ENCODE results near the gene COBL. TPM values are rescaled to one million over a fixed set of nuclear protein-coding genes. Genes with fewer than 3 reads are reported as not detected.

The COBL gene
- total and polyA plus RNA-seq, 9 of the 15 experiments (the other 6 are each of a cell fraction or from before 2014, with no cell fraction given): 0.01 to 2.4 (median 0.09) TPM; not detected in 3

DNA sequence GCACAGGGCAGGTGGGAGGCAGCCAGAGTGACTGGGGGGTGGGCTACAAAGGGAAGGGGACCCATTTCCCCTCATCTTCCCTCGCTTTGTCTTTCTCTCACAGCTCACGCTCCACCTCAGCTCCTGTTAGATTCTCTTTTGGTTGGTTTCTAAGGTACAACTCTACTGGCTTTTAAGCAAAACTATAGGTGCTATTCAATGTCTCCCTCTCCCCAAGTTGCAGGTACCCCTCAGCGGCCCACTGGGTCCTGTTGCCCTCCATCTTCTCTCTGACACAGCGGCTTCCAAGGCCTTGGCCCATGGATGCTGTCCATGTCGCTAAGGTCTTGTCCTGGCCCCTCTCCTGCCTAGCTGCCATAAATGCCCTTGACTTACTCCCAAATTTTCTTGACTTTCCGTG lies 168.4 kb downstream of the COBL start:
- no peaks in the 10 kb centered on the region for H3K36me3 ChIP-seq (ENCODE audit: control insufficient read depth, insufficient read depth, low read length)
- no peak for FAIRE-seq
- H3K79me2 ChIP-seq (ENCODE audit: control insufficient read depth, insufficient read depth, low read length): no peaks in the 10 kb centered on the region
- ChIA-PET CTCF (ENCODE audit: low intra/inter-chr PET ratio) (interaction anchor here (0.6 kb wide), 1 partner anchor 18 kb away, joined by 3 read pairs; no protein-coding TSS in a partner anchor), POLR2A (interaction anchor here (0.6 kb wide), 2 partner anchors 16 to 518 kb away, joined by 3 read pairs; no protein-coding TSS in a partner anchor)
- 2% methylated on average over 6 of the region's 6 CpGs for WGBS (ENCODE audit: insufficient coverage, low coverage, missing lambda C conversion rate)
- no peak for TF ChIP-seq MEF2D (tag; conservative IDR thresholded peaks at IDR 0.05; ENCODE audit: low read depth)
- TF ChIP-seq, protein P1, sequence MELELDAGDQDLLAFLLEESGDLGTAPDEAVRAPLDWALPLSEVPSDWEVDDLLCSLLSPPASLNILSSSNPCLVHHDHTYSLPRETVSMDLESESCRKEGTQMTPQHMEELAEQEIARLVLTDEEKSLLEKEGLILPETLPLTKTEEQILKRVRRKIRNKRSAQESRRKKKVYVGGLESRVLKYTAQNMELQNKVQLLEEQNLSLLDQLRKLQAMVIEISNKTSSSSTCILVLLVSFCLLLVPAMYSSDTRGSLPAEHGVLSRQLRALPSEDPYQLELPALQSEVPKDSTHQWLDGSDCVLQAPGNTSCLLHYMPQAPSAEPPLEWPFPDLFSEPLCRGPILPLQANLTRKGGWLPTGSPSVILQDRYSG (tag; conservative IDR thresholded peaks at IDR 0.05; ENCODE audit: low read depth): no peak
- no peak for TF ChIP-seq JUN (IDR thresholded peaks at IDR 0.05; ENCODE audit: borderline replicate concordance, low read depth, low read length)
- no peak for TF ChIP-seq JUN (CRISPR knock-in tag; IDR thresholded peaks at IDR 0.05; ENCODE audit: borderline replicate concordance)
- no peak for TF ChIP-seq ZNF76 (CRISPR knock-in tag; IDR thresholded peaks at IDR 0.05; ENCODE audit: borderline replicate concordance)
- TF ChIP-seq BCOR (IDR thresholded peaks at IDR 0.05): no peak
- ATAC-seq: no peak
- DNase-seq (ENCODE audit: extremely low read depth in 1 of 4, low spot score in 3 of 4): no peak
- in situ Hi-C loops (cut with MboI) (loop anchor here (10.0 kb wide), 1 partner anchor 693 kb away; the partner anchor contains the start of gene FIGNL1), intact Hi-C loops (cut with micrococcal nuclease) (no loop called here)
- no peak overlapping the region for H3K27ac ChIP-seq (ENCODE audit: extremely low read depth, low read depth, low read length)
- H3K4me1 ChIP-seq (replicated peaks in 1 of 2; ENCODE audit: control insufficient read depth in 2 of 2, insufficient read depth in 2 of 2, low read length in 2 of 2): no peaks in the 10 kb centered on the region
- no peaks in the 10 kb centered on the region for H3K9me3 ChIP-seq (replicated peaks; ENCODE audit: control insufficient read depth, insufficient read depth, low read depth, low read length)
- no peaks in the 10 kb centered on the region for H3K9me1 ChIP-seq (ENCODE audit: control insufficient read depth, insufficient read depth, low read length)
- peaks cover 0 to 4% of the 10 kb centered on the region in 2 experiments; a peak in 3 of 5 replicates for H3K27me3 ChIP-seq (ENCODE audit: control insufficient read depth in 2 of 2, insufficient read depth in 2 of 2, low read length in 2 of 2)
- no TSS peak for BruUV-seq (replicated peaks)
- H3K4me2 ChIP-seq (ENCODE audit: insufficient read depth, low read length): no peak overlapping the region
- H3K4me3 ChIP-seq: no peak overlapping the region
- no peak overlapping the region for H3K9ac ChIP-seq (ENCODE audit: insufficient read depth in 1 of 2, low read depth in 2 of 2, low read length in 2 of 2)
- H4K20me1 ChIP-seq (replicated peaks; ENCODE audit: control insufficient read depth, insufficient read depth, low read length): no peaks in the 10 kb centered on the region
- no peak overlapping the region for H2AFZ ChIP-seq (ENCODE audit: low read depth, low read length)
